Activated CD8-positive, alpha-beta T cell treated with anti-CD3 and anti-CD28 coated beads, Interleukin-2, amount 10 ng/mL, durations not matched to agents 7 days and 5 days (primary cell): ENCODE measurements around the gene DGKK. TPM values are rescaled to one million over a fixed set of nuclear protein-coding genes. Genes with fewer than 3 reads are reported as not detected.

Experiments used
- ATAC-seq: fragments of 150-1000 bp; cut with Tn5 transposase; one replicate; pipeline ENCODE4 v1.10.0; 2021; ENCODE audit warnings: moderate library complexity
- CTCF ChIA-PET: fragments of 350-600 bp; sonication (Branson Sonifier 250); formaldehyde crosslinking; loops from one replicate; lab custom pipeline; 2021; ENCODE audit warnings: antibody characterized with exemption; lab: Charles Lee
- POLR2A ChIA-PET: fragments of 350-600 bp; sonication (Branson Sonifier 250); formaldehyde crosslinking; loops from one replicate; lab custom pipeline; 2021; ENCODE audit warnings: antibody characterized with exemption; lab: Charles Lee
- DNase-seq: peaks from one replicate; pipeline ENCODE4 v3.0.0-alpha.2; 2020
- H3K27ac Mint-ChIP-seq: one replicate; pipeline ENCODE4 v1.8.0; 2021; ENCODE audit warnings: mild to moderate bottlenecking, mixed read lengths
- H3K27me3 Mint-ChIP-seq: one replicate; pipeline ENCODE4 v1.8.0; 2021; ENCODE audit warnings: low read depth, mixed read lengths
- H3K36me3 Mint-ChIP-seq: one replicate; pipeline ENCODE4 v1.8.0; 2021; ENCODE audit warnings: low read depth, mixed read lengths
- H3K4me1 Mint-ChIP-seq: one replicate; pipeline ENCODE4 v1.8.0; 2021; ENCODE audit warnings: low read depth, mixed read lengths
- H3K4me3 Mint-ChIP-seq: one replicate; pipeline ENCODE4 v1.8.0; 2021; ENCODE audit warnings: mild to moderate bottlenecking, mixed read lengths
- H3K9me3 Mint-ChIP-seq: one replicate; pipeline ENCODE4 v1.8.0; 2022; ENCODE audit warnings: mixed read lengths; ENCODE audit not compliant: insufficient read depth
- total RNA-seq, 2 experiments: library from RNA; stranded (reverse); gene quantifications; one replicate each; pipeline ENCODE4 v1.2.3, GENCODE V29; 2021

Gene DGKK
- total RNA-seq, 2 experiments from 2014 or later = not detected

DNA sequence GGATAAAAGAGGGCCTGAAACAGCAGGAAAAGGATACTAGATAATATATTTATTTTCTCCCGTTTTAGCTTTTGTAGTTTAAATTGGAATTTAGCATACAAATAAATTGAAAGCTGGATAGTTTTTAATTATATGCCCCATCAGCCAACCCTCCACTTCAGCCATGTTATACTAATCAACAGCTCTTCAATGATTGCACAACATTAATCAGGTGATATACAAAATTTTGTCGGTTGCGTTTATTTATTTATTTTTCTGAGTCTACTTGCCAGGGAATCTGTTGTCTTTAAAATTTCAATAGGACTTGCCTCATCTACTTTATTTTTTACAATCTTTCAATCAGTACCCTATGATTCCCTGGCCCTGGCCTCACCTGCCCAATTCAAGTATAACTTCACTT, 12.1 kb downstream of the DGKK start:
- H3K4me1 Mint-ChIP-seq = no peaks in the 10 kb centered on the region
- ChIA-PET POLR2A (no interaction called here), CTCF (no interaction called here)
- no peak overlapping the region for H3K4me3 Mint-ChIP-seq
- ATAC-seq (no peak), DNase-seq (no peak)
- peaks cover 8% of the 10 kb centered on the region for H3K27me3 Mint-ChIP-seq
- H3K9me3 Mint-ChIP-seq = no peaks in the 10 kb centered on the region
- no peaks in the 10 kb centered on the region for H3K36me3 Mint-ChIP-seq
- no peak overlapping the region for H3K27ac Mint-ChIP-seq

DNA sequence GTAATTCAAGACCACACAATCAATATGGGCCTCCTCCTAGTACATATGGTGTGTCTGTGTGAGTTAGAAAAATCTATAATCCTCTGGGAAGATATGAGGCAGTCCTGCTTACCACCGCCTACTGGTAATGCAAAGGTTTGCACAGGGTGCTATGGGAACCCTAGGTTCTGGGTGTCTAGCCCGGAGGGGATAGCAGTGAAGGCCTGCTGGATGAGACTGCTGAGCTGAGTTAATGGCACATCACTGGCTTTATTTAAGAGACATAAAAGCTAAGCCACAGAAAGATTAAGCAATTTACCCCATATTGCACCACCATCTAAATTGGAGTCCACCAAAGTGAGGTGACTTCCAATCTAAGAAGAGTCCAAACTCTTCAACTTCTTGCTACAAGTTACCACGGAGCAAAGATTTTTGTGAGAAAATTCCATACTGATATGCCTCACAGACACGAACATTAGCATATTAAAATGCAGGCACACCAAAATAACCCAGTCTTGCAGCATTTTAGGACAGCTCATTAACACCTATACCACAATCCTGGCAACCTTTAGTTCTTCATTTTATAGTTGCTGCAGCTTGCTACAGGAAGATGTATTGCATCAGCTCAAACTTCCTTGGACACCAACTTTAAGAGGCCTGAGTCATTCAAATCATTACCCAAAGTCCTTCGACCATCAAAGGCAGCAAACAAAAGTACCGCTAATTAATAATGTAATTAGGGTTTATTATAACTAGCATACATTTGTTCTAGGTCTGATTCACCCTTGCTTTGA, 13.7 kb downstream of the DGKK start:
- Mint-ChIP-seq H3K9me3 (no peaks in the 10 kb centered on the region), H3K27me3 (peaks cover 6% of the 10 kb centered on the region), H3K27ac (no peak overlapping the region), H3K36me3 (no peaks in the 10 kb centered on the region), H3K4me3 (no peak overlapping the region), H3K4me1 (no peaks in the 10 kb centered on the region)
- DNase-seq (no peak), ATAC-seq (no peak)
- CTCF ChIA-PET = no interaction called here
- POLR2A ChIA-PET = no interaction called here

DNA sequence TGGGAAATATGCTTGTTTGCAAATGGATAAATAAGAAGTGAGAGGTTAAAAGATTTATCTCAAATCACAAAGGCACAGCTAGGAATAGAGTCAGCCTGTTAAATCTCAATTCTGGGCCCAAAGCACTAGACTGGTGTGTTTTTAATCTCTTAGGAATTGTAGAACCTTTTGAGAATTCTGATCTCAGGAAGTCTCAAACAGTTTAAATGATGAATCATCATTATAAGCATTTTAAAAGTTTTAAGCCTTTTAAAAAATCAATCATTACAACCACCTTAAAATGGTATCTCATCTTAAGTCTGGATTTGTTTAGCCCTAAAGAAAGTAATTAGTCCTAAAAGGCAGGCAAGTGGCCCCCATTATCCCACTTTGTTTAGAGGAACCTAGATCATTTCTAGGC, 17.8 kb downstream of the DGKK start:
- H3K27me3 Mint-ChIP-seq = peaks cover 4% of the 10 kb centered on the region
- DNase-seq = no peak

DNA sequence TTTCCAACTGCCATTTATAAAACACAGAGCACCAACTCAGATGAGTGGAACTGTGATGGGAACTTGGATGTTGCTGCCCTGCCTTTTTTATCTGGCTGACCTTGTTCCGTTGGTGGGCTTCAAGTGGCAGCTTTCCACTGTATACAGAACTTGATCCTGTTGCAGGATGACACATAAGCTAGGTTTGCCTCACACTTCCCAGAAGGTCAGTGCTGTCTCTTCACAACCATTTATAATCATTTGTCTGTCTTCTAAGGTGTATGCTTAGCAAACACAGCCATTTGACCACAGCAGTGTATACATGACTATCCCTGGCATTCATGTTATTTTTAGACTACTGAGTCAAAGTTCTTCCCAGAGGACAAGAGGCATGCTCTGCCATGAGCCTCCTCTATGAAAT, 20.3 kb downstream of the DGKK start:
- H3K36me3 Mint-ChIP-seq = no peaks in the 10 kb centered on the region
- H3K27me3 Mint-ChIP-seq = peaks cover 2% of the 10 kb centered on the region
- no peak for DNase-seq
- CTCF ChIA-PET = no interaction called here
- no peaks in the 10 kb centered on the region for H3K4me1 Mint-ChIP-seq
- H3K9me3 Mint-ChIP-seq = no peaks in the 10 kb centered on the region
- ATAC-seq = no peak
- no peak overlapping the region for H3K4me3 Mint-ChIP-seq
- no peak overlapping the region for H3K27ac Mint-ChIP-seq
- POLR2A ChIA-PET = no interaction called here

More for the DNA sequence above, 17.8 kb downstream of the DGKK start:
- Mint-ChIP-seq H3K36me3 (no peaks in the 10 kb centered on the region), H3K9me3 (no peaks in the 10 kb centered on the region), H3K27ac (no peak overlapping the region), H3K4me3 (no peak overlapping the region), H3K4me1 (no peaks in the 10 kb centered on the region)
- POLR2A ChIA-PET = no interaction called here
- CTCF ChIA-PET = no interaction called here
- no peak for ATAC-seq

DNA sequence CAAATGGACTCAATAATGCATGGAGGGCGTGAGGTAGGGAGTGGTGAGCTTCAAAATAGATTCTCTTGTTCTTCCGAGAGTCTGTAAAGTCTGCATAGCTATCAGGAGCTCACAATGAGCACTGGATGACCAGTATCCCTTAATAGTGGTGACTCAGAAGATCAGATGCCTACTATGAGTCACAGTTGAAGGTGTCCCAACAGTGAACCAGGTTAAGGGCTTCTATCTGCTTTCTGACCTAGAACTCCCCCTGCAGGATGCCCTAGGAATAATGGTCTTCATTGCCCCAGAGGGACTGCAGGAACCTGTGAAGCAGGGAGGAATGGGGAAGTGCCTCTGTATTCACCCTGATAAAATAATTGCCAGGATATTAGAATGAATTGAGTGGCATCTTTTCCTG, 22.1 kb downstream of the DGKK start:
- DNase-seq (peak; percentile 25), ATAC-seq (no peak)
- Mint-ChIP-seq H3K36me3 (no peaks in the 10 kb centered on the region), H3K4me1 (no peaks in the 10 kb centered on the region), H3K27me3 (no peaks in the 10 kb centered on the region), H3K27ac (no peak overlapping the region), H3K9me3 (no peaks in the 10 kb centered on the region), H3K4me3 (no peak overlapping the region)
- CTCF ChIA-PET = no interaction called here
- POLR2A ChIA-PET = no interaction called here

DNA sequence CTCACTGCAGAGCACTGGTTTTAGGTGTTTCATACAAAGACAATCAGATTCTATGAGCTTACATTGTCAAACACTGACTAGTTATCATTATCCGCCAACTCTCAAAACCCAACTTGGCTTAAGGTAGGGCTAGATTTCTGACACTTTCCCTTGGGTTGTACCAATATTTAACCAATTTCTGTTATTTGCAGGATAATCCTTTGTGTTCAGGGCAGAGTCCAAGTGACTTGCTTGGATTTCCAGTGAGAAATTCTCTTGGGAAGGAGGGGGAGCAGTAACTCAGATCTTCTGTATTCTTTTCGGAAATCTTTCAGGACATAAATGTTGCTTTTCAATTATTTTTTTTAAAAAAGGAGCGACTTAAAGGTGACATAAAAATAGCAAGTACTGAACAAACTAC, 23.1 kb downstream of the DGKK start:
- DNase-seq (no peak), ATAC-seq (no peak)
- ChIA-PET CTCF (no interaction called here), POLR2A (no interaction called here)
- Mint-ChIP-seq H3K27ac (no peak overlapping the region), H3K27me3 (no peaks in the 10 kb centered on the region), H3K9me3 (no peaks in the 10 kb centered on the region), H3K36me3 (no peaks in the 10 kb centered on the region), H3K4me3 (no peak overlapping the region), H3K4me1 (no peaks in the 10 kb centered on the region)

DNA sequence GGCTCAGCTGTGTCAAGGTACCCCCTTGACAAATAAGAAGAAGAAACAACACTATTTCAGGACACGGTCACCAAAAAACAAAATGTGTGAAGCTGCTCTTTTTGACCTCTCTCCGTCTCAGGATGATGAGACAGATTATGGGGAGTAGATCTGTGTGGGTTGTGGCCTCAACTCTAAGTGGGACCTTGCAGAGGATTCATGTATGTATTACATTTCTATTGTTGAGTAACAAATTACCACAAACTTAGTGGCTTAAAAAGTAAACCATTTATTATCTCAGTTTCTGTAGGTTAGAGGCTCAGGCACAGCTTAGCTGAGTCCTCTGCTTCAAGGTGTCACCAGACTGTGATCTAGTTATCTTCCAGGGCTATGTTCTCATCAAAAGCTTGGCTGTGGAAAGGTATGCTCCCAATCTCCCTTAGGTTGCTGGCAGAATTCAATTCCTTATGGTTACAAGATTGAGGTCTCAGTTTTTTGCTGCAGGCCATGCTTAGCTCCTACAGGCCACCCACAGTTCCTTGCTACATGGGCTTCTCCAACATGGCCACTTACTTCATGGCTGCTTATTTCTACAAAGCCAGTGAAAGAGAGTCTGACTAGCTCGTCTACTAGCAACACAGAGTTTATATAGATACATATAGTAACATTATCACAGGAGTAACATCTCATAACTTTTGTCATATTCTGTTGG, 28.1 kb downstream of the DGKK start:
- H3K4me1 Mint-ChIP-seq = peaks cover 6% of the 10 kb centered on the region
- no peak overlapping the region for H3K27ac Mint-ChIP-seq
- ChIA-PET POLR2A (no interaction called here), CTCF (no interaction called here)
- no peak overlapping the region for H3K4me3 Mint-ChIP-seq
- DNase-seq (no peak), ATAC-seq (no peak)
- no peaks in the 10 kb centered on the region for H3K9me3 Mint-ChIP-seq
- no peaks in the 10 kb centered on the region for H3K27me3 Mint-ChIP-seq
- H3K36me3 Mint-ChIP-seq = no peaks in the 10 kb centered on the region

DNA sequence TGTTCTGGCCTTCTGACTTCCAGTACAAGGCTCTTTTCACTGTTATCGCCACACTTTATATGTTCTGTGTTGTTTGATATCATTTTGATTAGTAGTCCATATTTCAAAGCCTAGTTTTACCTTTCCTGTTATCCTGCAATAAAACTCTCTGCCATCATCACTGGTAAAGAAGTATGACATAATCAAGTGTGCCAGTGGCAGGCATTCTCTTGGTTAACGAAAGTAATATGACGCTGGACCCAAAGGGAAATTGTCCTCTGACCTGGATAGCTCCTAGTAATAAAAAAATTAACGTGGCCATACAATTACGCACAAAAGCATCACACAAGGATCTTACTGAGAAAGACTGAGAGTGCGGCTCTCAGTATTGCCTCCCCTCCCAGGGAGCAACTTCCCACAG, 33.8 kb downstream of the DGKK start:
- ATAC-seq (no peak), DNase-seq (no peak)
- H3K4me1 Mint-ChIP-seq = peaks cover 6% of the 10 kb centered on the region
- CTCF ChIA-PET = no interaction called here
- H3K27ac Mint-ChIP-seq = no peak overlapping the region
- H3K27me3 Mint-ChIP-seq = no peaks in the 10 kb centered on the region
- H3K36me3 Mint-ChIP-seq = no peaks in the 10 kb centered on the region
- H3K9me3 Mint-ChIP-seq = no peaks in the 10 kb centered on the region
- no peak overlapping the region for H3K4me3 Mint-ChIP-seq
- POLR2A ChIA-PET = no interaction called here

DNA sequence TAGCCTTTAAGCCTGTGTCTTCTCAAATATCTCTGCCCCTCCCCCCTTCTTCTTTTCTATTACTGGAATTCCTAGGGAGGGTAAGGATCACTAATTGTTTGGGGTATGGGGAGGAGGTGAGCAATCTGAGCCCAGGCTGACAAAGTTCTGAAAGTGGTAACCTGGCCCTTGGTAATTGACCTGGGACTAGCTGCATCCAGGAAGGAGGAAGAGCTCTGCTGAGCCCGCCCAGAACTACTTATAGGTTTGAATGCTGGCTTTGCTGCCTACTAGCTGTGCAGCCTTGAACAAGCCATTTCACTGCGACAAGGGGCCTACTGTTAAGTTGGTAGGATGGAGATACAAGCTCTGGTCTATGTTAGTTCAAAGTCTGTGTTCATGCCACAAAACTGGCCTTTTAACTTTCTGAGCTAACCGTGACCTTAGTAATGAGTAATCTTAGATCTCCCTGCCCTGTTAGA, 37.8 kb downstream of the DGKK start:
- no peaks in the 10 kb centered on the region for H3K9me3 Mint-ChIP-seq
- no peaks in the 10 kb centered on the region for H3K36me3 Mint-ChIP-seq
- peaks cover 1% of the 10 kb centered on the region for H3K4me1 Mint-ChIP-seq
- no peaks in the 10 kb centered on the region for H3K27me3 Mint-ChIP-seq
- H3K27ac Mint-ChIP-seq = no peak overlapping the region
- ATAC-seq (no peak), DNase-seq (no peak)
- ChIA-PET POLR2A (no interaction called here), CTCF (no interaction called here)
- no peak overlapping the region for H3K4me3 Mint-ChIP-seq

DNA sequence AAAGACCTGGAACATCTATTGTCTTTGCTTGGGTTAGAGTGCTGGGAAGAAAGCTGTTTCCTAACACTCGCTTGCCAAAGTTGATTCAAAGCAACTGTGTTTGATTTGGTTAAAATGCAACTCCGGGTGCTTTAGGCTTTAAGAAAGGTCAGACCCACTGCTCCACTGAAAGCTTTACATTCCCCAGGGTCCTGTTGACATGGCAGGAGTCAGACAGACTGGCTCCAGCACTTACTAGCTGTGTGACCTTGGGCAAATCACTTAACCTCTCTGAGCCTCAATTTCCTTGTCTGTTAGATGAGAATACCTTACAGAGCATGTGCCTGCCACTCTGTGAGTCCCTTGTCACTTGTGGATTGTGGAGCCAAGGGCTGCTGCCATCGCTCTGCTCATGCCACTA, 39.0 kb downstream of the DGKK start:
- DNase-seq (no peak), ATAC-seq (no peak)
- no peaks in the 10 kb centered on the region for H3K4me1 Mint-ChIP-seq
- ChIA-PET POLR2A (no interaction called here), CTCF (no interaction called here)
- H3K27me3 Mint-ChIP-seq = no peaks in the 10 kb centered on the region
- no peak overlapping the region for H3K4me3 Mint-ChIP-seq
- no peak overlapping the region for H3K27ac Mint-ChIP-seq
- no peaks in the 10 kb centered on the region for H3K36me3 Mint-ChIP-seq
- H3K9me3 Mint-ChIP-seq = no peaks in the 10 kb centered on the region

DNA sequence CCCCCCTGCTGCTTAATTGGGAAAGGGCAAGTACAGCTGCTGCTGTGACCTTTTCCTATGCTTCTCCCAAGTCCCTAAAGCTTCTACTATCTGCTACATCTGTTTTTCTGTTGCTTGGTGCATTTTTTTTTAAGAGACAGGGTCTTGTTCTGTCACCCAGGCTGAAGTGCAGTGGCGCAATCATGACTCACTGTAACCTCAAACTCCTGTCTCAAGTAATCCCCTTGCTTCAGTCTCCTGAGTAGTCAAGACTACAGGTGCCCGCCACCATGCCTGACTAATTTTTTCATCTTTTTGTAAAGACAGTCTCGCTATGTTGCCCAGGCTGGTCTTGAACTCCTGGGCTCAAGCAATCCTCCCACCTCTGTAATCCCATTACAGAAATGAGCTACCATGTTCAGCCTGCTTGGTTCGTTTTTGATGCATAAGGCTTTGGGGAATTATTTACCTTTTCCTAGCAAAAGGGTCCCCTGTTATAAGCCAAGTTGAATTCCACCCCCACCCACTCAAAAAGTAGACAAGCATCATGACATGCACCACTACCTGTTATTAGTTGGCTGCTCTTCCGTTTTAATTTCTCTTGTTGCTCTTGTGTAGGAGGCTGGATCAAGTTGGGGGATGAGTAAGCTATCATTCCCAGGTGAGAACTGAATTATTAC, 39.6 kb downstream of the DGKK start:
- POLR2A ChIA-PET = no interaction called here

DNA sequence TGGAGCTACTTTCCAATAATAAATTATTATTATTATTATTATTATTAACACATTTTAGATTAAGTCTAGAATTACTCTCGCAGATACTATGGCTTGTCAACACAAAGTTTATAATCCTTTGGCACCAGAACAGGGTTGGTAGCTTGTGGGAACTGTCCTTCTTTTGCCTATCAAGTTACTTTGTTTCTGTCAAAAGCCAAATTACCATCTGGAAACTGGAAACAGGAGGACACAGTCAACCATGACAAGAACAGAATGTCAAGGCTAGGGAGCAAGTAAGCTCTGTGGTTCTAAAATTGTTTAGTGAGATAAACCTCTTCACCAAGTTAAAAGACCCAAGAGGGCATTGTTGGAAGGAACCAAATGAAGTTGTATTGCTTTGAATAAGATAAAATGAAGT, 42.5 kb downstream of the DGKK start:
- Mint-ChIP-seq H3K27me3 (no peaks in the 10 kb centered on the region), H3K4me3 (no peak overlapping the region), H3K4me1 (no peaks in the 10 kb centered on the region), H3K9me3 (no peaks in the 10 kb centered on the region), H3K27ac (no peak overlapping the region), H3K36me3 (no peaks in the 10 kb centered on the region)
- CTCF ChIA-PET = no interaction called here
- ATAC-seq = no peak
- DNase-seq = no peak
- POLR2A ChIA-PET = no interaction called here

More for the DNA sequence above, 39.6 kb downstream of the DGKK start:
- CTCF ChIA-PET = no interaction called here
- H3K4me1 Mint-ChIP-seq = no peaks in the 10 kb centered on the region
- no peak overlapping the region for H3K4me3 Mint-ChIP-seq
- no peak for ATAC-seq
- H3K9me3 Mint-ChIP-seq = no peaks in the 10 kb centered on the region
- H3K27me3 Mint-ChIP-seq = no peaks in the 10 kb centered on the region
- H3K27ac Mint-ChIP-seq = no peak overlapping the region
- no peaks in the 10 kb centered on the region for H3K36me3 Mint-ChIP-seq
- no peak for DNase-seq
